PC-3 (cell line): ENCODE measurements around the gene SPACA6.

Source experiments
- CTCF ChIP-seq: fragments of 300-600 bp; sonication (generic); conservative IDR thresholded peaks from 2 replicates; pipeline ENCODE4 v1.5.1; 2017; ENCODE audit warnings: antibody characterized with exemption, low read depth, mild to moderate bottlenecking, low read length
- EZH2 ChIP-seq: fragments of 300-600 bp; sonication (generic); IDR thresholded peaks from one replicate; pipeline ENCODE4 v1.6.1; 2017; ENCODE audit warnings: antibody characterized with exemption, mild to moderate bottlenecking, low read length; ENCODE audit not compliant: unreplicated experiment

- no peak for TF ChIP-seq CTCF
- TF ChIP-seq EZH2 = no peak
Measured at GRCh38 chr19:51692468-51692867, 662 bp upstream of the SPACA6 start.
